Limb (tissue), 2 donors: Measurements from ENCODE around the gene CEP164.
"Not testable (repeated sequence)": the region's sequence is repeated elsewhere in the genome, so short reads cannot be mapped to it uniquely, and the experiment has no call there.

ENCODE experiments used
- DNase-seq, 2 donors: peaks; one replicate each; pipeline ENCODE4 v3.0.0-alpha.2; 2016; ENCODE audit errors: extremely low spot score in 2 of 2

CEP164 gene

GRCh38 chr11:117438371-117439000 lies 110.8 kb downstream of the CEP164 start:
- no peak for DNase-seq

- no peak for DNase-seq
These were observed 111.6 kb downstream of the CEP164 start for GRCh38 chr11:117439256-117439655.

- no peak for DNase-seq
These were observed 112.6 kb downstream of the CEP164 start for GRCh38 chr11:117440258-117440657.

- no peak for DNase-seq
These were observed 113.7 kb downstream of the CEP164 start for GRCh38 chr11:117441146-117441975.

GRCh38 chr11:117442049-117442868 lies 114.6 kb downstream of the CEP164 start:
- DNase-seq = no peak

- peak in 1 of 2 donors; percentile 17 for DNase-seq
These were observed 115.2 kb downstream of the CEP164 start for GRCh38 chr11:117442869-117443239.

- peak; percentile 45 to 84 for DNase-seq
These were observed 115.9 kb downstream of the CEP164 start for GRCh38 chr11:117443266-117444186.

GRCh38 chr11:117444256-117444655 lies 116.6 kb downstream of the CEP164 start:
- no peak for DNase-seq

- DNase-seq = no peak
These were observed 117.3 kb downstream of the CEP164 start for GRCh38 chr11:117444711-117445658.

GRCh38 chr11:117449111-117449693 lies 121.5 kb downstream of the CEP164 start:
- DNase-seq = peak in 1 of 2 donors; percentile 12

GRCh38 chr11:117453886-117454563 lies 126.4 kb downstream of the CEP164 start:
- no peak for DNase-seq

- no peak for DNase-seq
These were observed 126.9 kb downstream of the CEP164 start for GRCh38 chr11:117454564-117454917.

GRCh38 chr11:117456027-117456720 lies 128.5 kb downstream of the CEP164 start:
- no peak for DNase-seq

- not testable (repeated sequence) for DNase-seq
These were observed 129.0 kb downstream of the CEP164 start for GRCh38 chr11:117456721-117457029.

GRCh38 chr11:117457031-117457785 lies 129.6 kb downstream of the CEP164 start:
- DNase-seq = no peak

- no peak for DNase-seq
These were observed 130.2 kb downstream of the CEP164 start for GRCh38 chr11:117457835-117458234.

GRCh38 chr11:117458275-117459122 lies 130.8 kb downstream of the CEP164 start:
- no peak for DNase-seq
